HG03378 (cell line): Measurements from ENCODE around the gene TPP1.

Experiments
- ATAC-seq: cut with Tn5 transposase; IDR thresholded peaks from one replicate; pipeline ENCODE4 v1.9.1; 2021; ENCODE audit warnings: mild to moderate bottlenecking, moderate library complexity; ENCODE audit not compliant: unreplicated experiment

The TPP1 gene

GRCh38 chr11:6596239-6596877 lies 22.9 kb downstream of the TPP1 start:
- ATAC-seq = no peak

- no peak for ATAC-seq
Measured at GRCh38 chr11:6594142-6594768, 25.0 kb downstream of the TPP1 start.

- no peak for ATAC-seq
Measured at GRCh38 chr11:6588018-6588417, 31.2 kb downstream of the TPP1 start.

GRCh38 chr11:6587360-6587953 lies 31.8 kb downstream of the TPP1 start:
- ATAC-seq = no peak

GRCh38 chr11:6586434-6587359 lies 32.5 kb downstream of the TPP1 start:
- no peak for ATAC-seq

GRCh38 chr11:6584528-6584927 lies 34.7 kb downstream of the TPP1 start:
- no peak for ATAC-seq

GRCh38 chr11:6583584-6583983 lies 35.6 kb downstream of the TPP1 start:
- no peak for ATAC-seq

GRCh38 chr11:6579681-6580080 lies 39.5 kb downstream of the TPP1 start:
- no peak for ATAC-seq

GRCh38 chr11:6578134-6578533 lies 41.1 kb downstream of the TPP1 start:
- ATAC-seq = no peak

GRCh38 chr11:6576471-6577373 lies 42.5 kb downstream of the TPP1 start:
- no peak for ATAC-seq

GRCh38 chr11:6574816-6575715 lies 44.2 kb downstream of the TPP1 start:
- ATAC-seq = no peak

- ATAC-seq = no peak
Measured at GRCh38 chr11:6572215-6572614, 47.0 kb downstream of the TPP1 start.

- no peak for ATAC-seq
Measured at GRCh38 chr11:6571434-6572008, 47.7 kb downstream of the TPP1 start.

- no peak for ATAC-seq
Measured at GRCh38 chr11:6570691-6571427, 48.4 kb downstream of the TPP1 start.

GRCh38 chr11:6569706-6570105 lies 49.5 kb downstream of the TPP1 start:
- ATAC-seq = no peak

- no peak for ATAC-seq
Measured at GRCh38 chr11:6568191-6568918, 50.9 kb downstream of the TPP1 start.

- ATAC-seq = no peak
Measured at GRCh38 chr11:6567371-6567745, 51.9 kb downstream of the TPP1 start.
